Neural crest cell (in vitro differentiated cells): ENCODE data around the gene FNDC3A. TPM values are rescaled to one million over a fixed set of nuclear protein-coding genes. Genes with fewer than 3 reads are reported as not detected.

ENCODE experiments used
- DNase-seq: peaks from one replicate; pipeline ENCODE4 v3.0.0; 2021; ENCODE audit warnings: low read depth, mixed read lengths, low spot score
- H3K27ac Mint-ChIP-seq: one replicate; pipeline ENCODE4 v1.8.0; 2021; ENCODE audit warnings: mild to moderate bottlenecking, mixed read lengths; ENCODE audit not compliant: unreplicated experiment
- H3K27me3 Mint-ChIP-seq: 2 replicates; pipeline ENCODE4 v1.8.0; 2021; ENCODE audit warnings: low read depth, mild to moderate bottlenecking, mixed read lengths
- H3K36me3 Mint-ChIP-seq: 2 replicates; pipeline ENCODE4 v1.8.0; 2021; ENCODE audit warnings: low read depth, mild to moderate bottlenecking, mixed read lengths
- H3K4me1 Mint-ChIP-seq: 2 replicates; pipeline ENCODE4 v1.8.0; 2021; ENCODE audit warnings: mixed read lengths
- H3K4me3 Mint-ChIP-seq: one replicate; pipeline ENCODE4 v1.8.0; 2021; ENCODE audit warnings: mild to moderate bottlenecking, mixed read lengths
- H3K9me3 Mint-ChIP-seq: 2 replicates; pipeline ENCODE4 v1.8.0; 2021; ENCODE audit warnings: mixed read lengths
- total RNA-seq: library from RNA; stranded (reverse); gene quantifications from 2 replicates; pipeline ENCODE4 v1.2.1, GENCODE V29; 2021
- TF ChIP-seq, protein P1 (sequence below): fragments of 200-600 bp; sonication (generic); conservative IDR thresholded peaks from 2 replicates; pipeline ENCODE4 v1.5.0; 2021; ENCODE audit warnings: antibody characterized with exemption, mild to moderate bottlenecking

FNDC3A gene
- total RNA-seq, 1 donor from 2014 or later, result 57.1 TPM

DNA sequence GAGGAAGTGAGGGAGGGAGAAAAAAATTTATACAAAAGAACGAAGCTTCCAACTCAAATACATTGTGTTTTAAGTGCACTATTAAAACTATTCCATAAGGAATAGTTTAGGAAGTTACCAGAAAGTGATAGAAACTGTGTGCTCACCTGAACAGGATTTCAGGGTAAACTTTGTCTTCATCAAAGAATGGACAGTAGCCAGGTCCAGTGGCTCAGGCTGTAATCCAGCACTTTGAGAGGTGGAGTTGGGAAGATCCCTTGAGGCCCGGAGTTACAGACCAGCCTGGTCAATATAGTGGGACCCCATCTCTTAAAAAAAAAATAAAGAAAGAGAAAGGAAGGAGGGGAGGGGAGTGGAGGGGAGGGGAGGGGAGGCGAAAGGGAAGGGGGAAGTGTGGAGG is 259.0 kb downstream of the FNDC3A start:
- Mint-ChIP-seq H3K9me3 (no peaks in the 10 kb centered on the region), H3K27ac (no peak overlapping the region), H3K4me3 (no peak overlapping the region), H3K36me3 (no peaks in the 10 kb centered on the region), H3K4me1 (peaks cover 5% of the 10 kb centered on the region), H3K27me3 (no peaks in the 10 kb centered on the region)
- TF ChIP-seq, protein P1, sequence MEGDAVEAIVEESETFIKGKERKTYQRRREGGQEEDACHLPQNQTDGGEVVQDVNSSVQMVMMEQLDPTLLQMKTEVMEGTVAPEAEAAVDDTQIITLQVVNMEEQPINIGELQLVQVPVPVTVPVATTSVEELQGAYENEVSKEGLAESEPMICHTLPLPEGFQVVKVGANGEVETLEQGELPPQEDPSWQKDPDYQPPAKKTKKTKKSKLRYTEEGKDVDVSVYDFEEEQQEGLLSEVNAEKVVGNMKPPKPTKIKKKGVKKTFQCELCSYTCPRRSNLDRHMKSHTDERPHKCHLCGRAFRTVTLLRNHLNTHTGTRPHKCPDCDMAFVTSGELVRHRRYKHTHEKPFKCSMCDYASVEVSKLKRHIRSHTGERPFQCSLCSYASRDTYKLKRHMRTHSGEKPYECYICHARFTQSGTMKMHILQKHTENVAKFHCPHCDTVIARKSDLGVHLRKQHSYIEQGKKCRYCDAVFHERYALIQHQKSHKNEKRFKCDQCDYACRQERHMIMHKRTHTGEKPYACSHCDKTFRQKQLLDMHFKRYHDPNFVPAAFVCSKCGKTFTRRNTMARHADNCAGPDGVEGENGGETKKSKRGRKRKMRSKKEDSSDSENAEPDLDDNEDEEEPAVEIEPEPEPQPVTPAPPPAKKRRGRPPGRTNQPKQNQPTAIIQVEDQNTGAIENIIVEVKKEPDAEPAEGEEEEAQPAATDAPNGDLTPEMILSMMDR, result no peak
- DNase-seq, result no peak

DNA sequence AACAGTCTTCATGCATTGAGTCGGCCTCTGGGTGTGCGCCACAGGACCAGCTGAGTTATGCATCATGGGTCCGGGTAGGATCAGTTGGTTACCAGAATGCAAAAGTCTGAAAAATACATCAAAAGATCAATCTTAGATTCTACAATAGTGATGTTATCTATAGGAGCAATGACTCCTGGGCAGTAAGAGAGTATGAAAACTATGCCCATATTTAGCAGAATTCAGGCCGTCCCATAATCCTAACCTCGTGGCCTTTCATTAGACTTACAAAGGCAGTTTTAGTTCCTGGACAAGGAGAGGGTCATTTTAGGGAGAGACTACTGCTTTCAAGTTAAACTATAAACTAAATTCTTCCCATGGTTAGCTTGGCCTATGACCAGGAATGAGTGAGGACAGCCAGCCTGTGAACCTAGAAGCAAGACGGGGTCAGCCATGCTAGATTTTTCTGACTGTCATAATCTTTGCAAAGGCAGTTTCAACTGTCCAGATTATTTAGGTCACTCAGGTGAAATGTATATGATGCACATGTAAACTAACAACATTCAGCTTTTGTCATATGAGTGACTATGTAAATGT is 260.2 kb downstream of the FNDC3A start:
- H3K27ac Mint-ChIP-seq, result no peak overlapping the region
- no peak for DNase-seq
- H3K4me1 Mint-ChIP-seq, result peaks cover 5% of the 10 kb centered on the region
- TF ChIP-seq, protein P1, result no peak
- H3K9me3 Mint-ChIP-seq, result no peaks in the 10 kb centered on the region
- no peaks in the 10 kb centered on the region for H3K27me3 Mint-ChIP-seq
- no peaks in the 10 kb centered on the region for H3K36me3 Mint-ChIP-seq
- H3K4me3 Mint-ChIP-seq, result no peak overlapping the region

DNA sequence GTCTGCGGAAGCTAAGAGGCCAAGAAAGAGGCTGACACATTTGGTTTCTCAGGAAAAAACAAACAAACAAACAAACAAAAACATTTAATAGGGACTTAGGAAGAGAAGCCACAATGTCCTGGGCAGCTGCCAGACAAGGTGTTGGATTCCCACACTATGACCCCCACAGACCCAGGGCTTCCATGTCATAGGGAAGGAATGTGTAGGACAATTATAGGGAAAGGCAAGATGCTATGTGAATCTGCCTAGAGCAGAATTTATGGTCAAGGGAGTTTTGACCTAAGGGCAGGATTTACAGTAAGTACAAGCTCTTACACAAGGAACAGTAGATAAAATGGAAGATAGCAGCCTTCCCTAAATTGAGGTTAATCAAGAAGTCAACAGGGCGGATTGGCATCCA is 262.9 kb downstream of the FNDC3A start:
- H3K9me3 Mint-ChIP-seq, result no peaks in the 10 kb centered on the region
- no peak for DNase-seq
- H3K27me3 Mint-ChIP-seq, result peaks cover 4% of the 10 kb centered on the region
- no peaks in the 10 kb centered on the region for H3K36me3 Mint-ChIP-seq
- H3K4me1 Mint-ChIP-seq, result peaks cover 5% of the 10 kb centered on the region
- no peak overlapping the region for H3K4me3 Mint-ChIP-seq
- TF ChIP-seq, protein P1, result no peak
- H3K27ac Mint-ChIP-seq, result no peak overlapping the region

DNA sequence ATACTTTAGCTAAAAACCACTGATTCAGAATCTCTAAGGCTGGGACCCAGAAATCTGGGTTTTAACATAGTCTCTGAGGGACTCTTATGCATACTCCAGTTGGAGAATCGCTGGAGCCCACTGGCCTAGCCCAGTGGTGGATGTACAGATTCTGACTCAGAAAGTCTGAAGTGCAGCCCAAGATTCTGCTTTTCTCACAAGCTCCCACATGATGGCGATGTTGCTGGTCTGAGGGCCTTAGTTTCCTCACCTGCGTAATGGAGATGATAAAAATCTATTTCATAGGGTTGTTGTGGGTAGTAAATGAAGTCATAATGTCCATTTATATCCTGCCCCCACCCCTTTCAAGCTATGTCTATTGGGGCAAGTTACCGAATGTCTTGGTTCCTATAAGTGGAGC is 264.3 kb downstream of the FNDC3A start:
- Mint-ChIP-seq H3K9me3 (no peaks in the 10 kb centered on the region), H3K4me1 (peaks cover 5% of the 10 kb centered on the region), H3K36me3 (no peaks in the 10 kb centered on the region), H3K27ac (no peak overlapping the region), H3K27me3 (peaks cover 14% of the 10 kb centered on the region), H3K4me3 (no peak overlapping the region)
- TF ChIP-seq, protein P1, result peak; percentile 49
- DNase-seq, result no peak

DNA sequence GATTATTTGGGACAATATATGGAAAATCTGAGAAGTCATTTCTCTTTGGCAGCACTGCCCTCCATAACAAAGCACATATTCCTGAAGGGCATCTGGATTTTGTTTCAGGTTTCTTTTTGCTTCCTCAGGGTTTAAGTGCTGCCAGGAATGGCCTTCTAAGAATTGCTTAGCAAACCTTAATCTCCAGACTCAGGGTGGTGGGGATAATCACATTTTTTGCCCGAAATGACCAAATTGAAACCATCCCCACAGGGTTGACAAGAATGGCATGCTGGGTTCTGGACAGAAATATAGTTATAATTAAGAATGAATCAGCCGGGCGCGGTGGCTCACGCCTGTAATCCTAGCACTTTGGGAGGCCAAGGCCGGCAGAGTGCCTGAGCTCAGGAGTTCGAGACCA is 265.6 kb downstream of the FNDC3A start:
- TF ChIP-seq, protein P1, result no peak
- H3K9me3 Mint-ChIP-seq, result no peaks in the 10 kb centered on the region
- H3K4me1 Mint-ChIP-seq, result no peaks in the 10 kb centered on the region
- H3K27ac Mint-ChIP-seq, result no peak overlapping the region
- no peaks in the 10 kb centered on the region for H3K36me3 Mint-ChIP-seq
- H3K27me3 Mint-ChIP-seq, result peaks cover 19% of the 10 kb centered on the region
- no peak overlapping the region for H3K4me3 Mint-ChIP-seq
- no peak for DNase-seq
